ENCODE measurements around the gene MIAT.

DNA sequence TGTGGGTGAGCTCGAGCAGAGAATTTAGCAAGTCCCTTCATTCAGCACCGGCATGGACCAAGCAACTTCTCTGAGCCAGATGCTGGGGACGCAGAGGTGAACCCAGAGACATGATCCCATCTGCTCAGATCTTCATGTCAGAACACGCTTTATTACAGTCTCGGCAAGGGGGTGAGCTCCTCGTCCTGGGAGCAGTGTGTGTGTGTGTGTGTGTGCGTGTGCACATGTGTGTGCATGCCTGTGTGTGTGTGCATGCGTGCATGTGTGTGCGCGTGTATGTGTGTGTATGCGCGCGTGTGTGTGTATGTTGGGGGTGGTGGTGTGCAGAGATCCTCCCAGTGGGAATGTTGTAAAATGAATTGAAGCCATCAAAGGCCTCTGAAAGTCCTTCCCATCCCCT lies 9.8 kb downstream of the MIAT start:
- TF ChIP-seq POLR2A (IDR thresholded peaks at IDR 0.05), result no peak
- no peak for TF ChIP-seq EP300 (IDR thresholded peaks at IDR 0.05; ENCODE audit: low read depth)
- TF ChIP-seq, protein P1, sequence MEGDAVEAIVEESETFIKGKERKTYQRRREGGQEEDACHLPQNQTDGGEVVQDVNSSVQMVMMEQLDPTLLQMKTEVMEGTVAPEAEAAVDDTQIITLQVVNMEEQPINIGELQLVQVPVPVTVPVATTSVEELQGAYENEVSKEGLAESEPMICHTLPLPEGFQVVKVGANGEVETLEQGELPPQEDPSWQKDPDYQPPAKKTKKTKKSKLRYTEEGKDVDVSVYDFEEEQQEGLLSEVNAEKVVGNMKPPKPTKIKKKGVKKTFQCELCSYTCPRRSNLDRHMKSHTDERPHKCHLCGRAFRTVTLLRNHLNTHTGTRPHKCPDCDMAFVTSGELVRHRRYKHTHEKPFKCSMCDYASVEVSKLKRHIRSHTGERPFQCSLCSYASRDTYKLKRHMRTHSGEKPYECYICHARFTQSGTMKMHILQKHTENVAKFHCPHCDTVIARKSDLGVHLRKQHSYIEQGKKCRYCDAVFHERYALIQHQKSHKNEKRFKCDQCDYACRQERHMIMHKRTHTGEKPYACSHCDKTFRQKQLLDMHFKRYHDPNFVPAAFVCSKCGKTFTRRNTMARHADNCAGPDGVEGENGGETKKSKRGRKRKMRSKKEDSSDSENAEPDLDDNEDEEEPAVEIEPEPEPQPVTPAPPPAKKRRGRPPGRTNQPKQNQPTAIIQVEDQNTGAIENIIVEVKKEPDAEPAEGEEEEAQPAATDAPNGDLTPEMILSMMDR (IDR thresholded peaks at IDR 0.05), result no peak
- no peak for TF ChIP-seq POLR2AphosphoS5 (IDR thresholded peaks at IDR 0.05)

Measured in transverse colon (tissue), 4 donors.